Lower leg skin (tissue), 3 donors: ENCODE results near the gene PLA2G4E.

Experiments
- CTCF ChIP-seq, 3 donors: fragments of 450-650 bp; IDR thresholded peaks; one replicate each; pipeline ENCODE4 v1.5.1; 2016; ENCODE audit warnings: antibody characterized with exemption in 3 of 3, mild to moderate bottlenecking in 3 of 3, moderate library complexity in 2 of 3
- POLR2A ChIP-seq, 2 donors: fragments of 450-650 bp; IDR thresholded peaks; one replicate each; pipeline ENCODE4 v1.6.1; 2016 to 2017; ENCODE audit warnings: antibody characterized with exemption in 2 of 2, mild to moderate bottlenecking in 1 of 2, moderate library complexity in 1 of 2

DNA sequence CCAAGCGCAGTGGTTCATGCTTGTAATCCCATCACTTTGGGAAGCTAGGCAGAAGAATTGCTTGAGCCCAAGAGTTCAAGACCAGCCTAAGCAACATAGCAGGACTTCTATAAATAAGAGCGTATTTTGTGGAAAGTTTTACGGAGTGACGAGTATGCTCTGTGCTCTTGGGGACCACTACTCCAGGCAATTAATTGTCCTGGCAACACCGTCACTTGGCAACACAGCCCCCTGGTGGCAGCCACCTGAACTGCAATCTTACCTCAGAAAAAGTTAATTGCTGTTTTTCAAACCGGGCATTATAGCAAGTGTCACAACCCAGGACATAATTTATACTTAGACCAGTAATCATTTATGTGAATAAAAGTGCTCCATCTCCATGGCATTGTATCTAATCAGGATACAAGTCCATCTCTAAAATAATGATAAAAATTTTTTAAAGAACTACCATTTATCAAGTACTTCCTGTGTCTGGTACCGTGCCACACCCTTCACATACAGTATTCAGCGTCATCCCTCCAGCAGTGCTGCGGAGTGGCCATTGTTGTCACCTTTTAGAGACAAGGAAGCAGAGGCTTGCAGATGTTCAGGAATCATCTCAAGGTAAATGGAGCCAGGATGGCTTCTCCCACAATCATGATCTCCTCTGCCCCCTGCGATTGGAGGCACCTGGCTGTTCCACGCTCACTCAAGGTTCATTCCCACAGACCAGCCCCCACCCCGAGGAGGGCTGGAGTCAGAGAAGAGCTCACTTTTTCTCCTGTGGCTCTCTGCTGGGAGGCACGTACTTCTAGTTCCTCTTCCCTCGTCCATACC, 39.0 kb upstream of the PLA2G4E start:
- TF ChIP-seq POLR2A (IDR thresholded peaks at IDR 0.05) (no peak), CTCF (IDR thresholded peaks at IDR 0.05) (peak in 1 of 3 donors; percentile 58)
